Adrenal gland (tissue), 12 donors: Measurements from ENCODE around the gene CSTF3. TPM values are rescaled to one million over a fixed set of nuclear protein-coding genes. Genes with fewer than 3 reads are reported as not detected.
A peak's percentile ranks its signal among the peaks of the same experiment; 100 is the strongest.

ENCODE experiments used
- DNase-seq, 7 donors: peaks; one replicate each; pipeline ENCODE4 v3.0.0-alpha.2; 2019 to 2020
- H3K27ac ChIP-seq, 5 donors: fragments of 200-600 bp; sonication (generic) in 4 of 5; 1 replicate in 3 of 5; 2 replicates in 2 of 5; pipeline versions ENCODE4 v1.5.1 to v1.8.0; 2016 to 2020; ENCODE audit warnings: mild to moderate bottlenecking in 1 of 5
- H3K27me3 ChIP-seq: fragments of 200-600 bp; 2 replicates; pipeline ENCODE4 v1.8.0; 2021
- H3K36me3 ChIP-seq, 2 donors: fragments of 200-600 bp; replicated peaks in 1 of 2; 1 replicate in 1 of 2; 2 replicates in 1 of 2; pipeline versions ENCODE4 v1.5.1 to v1.8.0; 2018 to 2022
- H3K4me1 ChIP-seq, 2 donors: fragments of 200-600 bp; replicated peaks in 1 of 2; 1 replicate in 1 of 2; 2 replicates in 1 of 2; pipeline versions ENCODE4 v1.5.1 to v1.8.0; 2018 to 2021
- H3K4me3 ChIP-seq, 4 donors: fragments of 200-600 bp; sonication (generic) in 3 of 4; one replicate each; pipeline ENCODE4 v1.5.1; 2016 to 2018
- H3K9me3 ChIP-seq, 3 donors: fragments of 200-600 bp; sonication (generic) in 1 of 3; replicated peaks in 1 of 3; 1 replicate in 2 of 3; 2 replicates in 1 of 3; pipeline versions ENCODE4 v1.5.1 to v1.8.0; 2016 to 2021
- CTCF ChIP-seq, 6 experiments: fragments of 450-650 bp in 4 of 6; fragments of 200-600 bp in 2 of 6; sonication (generic) in 1 of 6; IDR thresholded peaks; 1 replicate in 5 of 6; 2 replicates in 1 of 6; pipeline versions ENCODE4 v1.5.1 to v1.8.0; 2016 to 2021; ENCODE audit warnings: antibody characterized with exemption in 6 of 6, mild to moderate bottlenecking in 2 of 6, moderate library complexity in 1 of 6
- POLR2A ChIP-seq, 2 donors: fragments of 450-650 bp; IDR thresholded peaks; one replicate each; pipeline ENCODE4 v1.6.1; 2017; ENCODE audit warnings: antibody characterized with exemption in 2 of 2, mild to moderate bottlenecking in 2 of 2, moderate library complexity in 1 of 2
- WGBS, 4 donors: extraction: QIAGEN DNeasy Blood & Tissue Kit in 2 of 4; methylation state at CpG; one replicate each; pipeline versions ENCODE4 v1.1.5 to v1.1.7; 2013 to 2017; 5-methylcytosine and 5-hydroxymethylcytosine counted together
- intact Hi-C, 2 donors: fragments of 100-400 bp; cut with DNase I; formaldehyde crosslinking; loops; one replicate each; pipeline versions ENCODE4 v1.14.1 to v1.15.0; 2022 to 2023
- polyA plus RNA-seq, 3 donors: library from polyadenylated mRNA; stranded (reverse); fragments of 200-250 nt in 2 of 3; fragments of 350-450 nt in 1 of 3; fragmentation: Illumina TruSeq in 1 of 3; extraction: RNeasy Lipid Tissue Mini Kit (QIAGEN cat#74804) in 1 of 3; gene quantifications; one replicate each; pipeline ENCODE4 v1.2.3, GENCODE V29; 2013 to 2014
- total RNA-seq, 9 donors: library from RNA; depleted of rRNA in 4 of 9; stranded (reverse); fragments of >200 nt in 4 of 9; fragments of 120-200 nt in 1 of 9; fragmentation: NEBNext Ultra II Directional in 1 of 9; extraction: Animal tissue kit (Norgen Biotek cat#: 25700) in 1 of 9; gene quantifications; one replicate each; pipeline versions ENCODE4 v1.1.0 to v1.2.4, GENCODE V29; 2013 to 2023
- donor health status: healthy with polysubstance abuse.
- donor health status: Bipolar disorder and iron deficiency.
- donor health status: DM: yes; HTN: yes; CAD: no.
- donor health status: DM: no; HTN: no; CAD: no.
- donor health status: DM: no; HTN: no; CAD: no.
- donor health status: DM: yes; HTN: yes; CAD: no.

The CSTF3 gene
- total and polyA plus RNA-seq, 12 donors, result 6.9 to 59.7 (median 21.0) TPM

- no peak for TF ChIP-seq POLR2A (IDR thresholded peaks at IDR 0.05)
- TF ChIP-seq CTCF (IDR thresholded peaks at IDR 0.05), result no peak
- WGBS, 4 donors, result 96 to 100% (median 97%) methylated on average over 3 of the region's 3 CpGs
- H3K27ac ChIP-seq, result no peak overlapping the region
- H3K4me3 ChIP-seq, result no peak overlapping the region
- H3K4me1 ChIP-seq, result peaks cover 0 to 9% of the 10 kb centered on the region in 2 donors
- DNase-seq, result no peak
- H3K27me3 ChIP-seq, result no peaks in the 10 kb centered on the region
- H3K9me3 ChIP-seq, result no peaks in the 10 kb centered on the region
- peaks cover 0 to 52% of the 10 kb centered on the region in 2 donors for H3K36me3 ChIP-seq
- intact Hi-C loops, result loop anchor here in 1 of 2 donors (10.0 kb wide), 1 partner anchor 182 kb away; no protein-coding TSS in a partner anchor
These were observed 94.0 kb downstream of the CSTF3 start for GRCh38 chr11:33067294-33067693.

GRCh38 chr11:33065445-33066178, 95.7 kb downstream of the CSTF3 start:
- no peaks in the 10 kb centered on the region for H3K27me3 ChIP-seq
- no peaks in the 10 kb centered on the region for H3K9me3 ChIP-seq
- H3K36me3 ChIP-seq, result peaks cover 0 to 43% of the 10 kb centered on the region in 2 donors
- H3K27ac ChIP-seq, result no peak overlapping the region
- 42 to 63% (median 54%) methylated on average over 13 to 22 of the region's 22 CpGs for WGBS, 4 donors
- no peak for TF ChIP-seq POLR2A (IDR thresholded peaks at IDR 0.05)
- TF ChIP-seq CTCF (IDR thresholded peaks at IDR 0.05), result peak; percentile 77 to 91 (median 83)
- peak; percentile 60 to 89 (median 72) for DNase-seq
- no peak overlapping the region for H3K4me3 ChIP-seq
- H3K4me1 ChIP-seq, result peaks cover 0 to 18% of the 10 kb centered on the region in 2 donors
- intact Hi-C loops, result loop anchor here in 1 of 2 donors (2.0 to 10.0 kb wide), 2 partner anchors 103 to 181 kb away; no protein-coding TSS in a partner anchor

GRCh38 chr11:33064866-33065265, 96.4 kb downstream of the CSTF3 start:
- Histone ChIP-seq H3K4me1 (peaks cover 0 to 18% of the 10 kb centered on the region in 2 donors), H3K4me3 (no peak overlapping the region), H3K27me3 (no peaks in the 10 kb centered on the region), H3K9me3 (no peaks in the 10 kb centered on the region), H3K36me3 (peaks cover 0 to 46% of the 10 kb centered on the region in 2 donors), H3K27ac (no peak overlapping the region)
- intact Hi-C loops, result loop anchor here (2.0 to 10.0 kb wide), 3 partner anchors 102 to 180 kb away; no protein-coding TSS in a partner anchor
- DNase-seq, result no peak
- WGBS, 4 donors, result 81 to 92% (median 90%) methylated on average over 5 of the region's 5 CpGs
- TF ChIP-seq CTCF (IDR thresholded peaks at IDR 0.05) (no peak), POLR2A (IDR thresholded peaks at IDR 0.05) (no peak)

GRCh38 chr11:33064033-33064825, 97.1 kb downstream of the CSTF3 start:
- H3K36me3 ChIP-seq, result peaks cover 0 to 47% of the 10 kb centered on the region in 2 donors
- peak overlapping the region in 2 of 5 donors; percentile 22 to 31 for H3K27ac ChIP-seq

More at GRCh38 chr11:33064033-33064825, 97.1 kb downstream of the CSTF3 start:
- intact Hi-C loops, result loop anchor here (2.0 to 10.0 kb wide), 3 partner anchors 101 to 179 kb away; no protein-coding TSS in a partner anchor
- no peak for DNase-seq
- H3K9me3 ChIP-seq, result no peaks in the 10 kb centered on the region
- H3K4me1 ChIP-seq, result peaks cover 0 to 18% of the 10 kb centered on the region in 2 donors
- WGBS, 4 donors, result 60 to 63% (median 61%) methylated on average over 10 to 11 of the region's 11 CpGs
- no peak overlapping the region for H3K4me3 ChIP-seq
- TF ChIP-seq CTCF (IDR thresholded peaks at IDR 0.05) (no peak), POLR2A (IDR thresholded peaks at IDR 0.05) (no peak)
- H3K27me3 ChIP-seq, result no peaks in the 10 kb centered on the region
